Sciatic nerve (tissue), 2 donors: ENCODE results near the gene ARMC6. TPM values are rescaled to one million over a fixed set of nuclear protein-coding genes. Genes with fewer than 3 reads are reported as not detected.
"Not testable (repeated sequence)": the region's sequence is repeated elsewhere in the genome, so short reads cannot be mapped to it uniquely, and the experiment has no call there.

Experiments used
- ATAC-seq: fragments of 200-7000 bp; cut with Tn5 transposase; one replicate; pipeline ENCODE4 v1.9.1; 2020; ENCODE audit warnings: mild to moderate bottlenecking, moderate library complexity
- DNase-seq: peaks from one replicate; pipeline ENCODE4 v3.0.0-alpha.2; 2020; ENCODE audit warnings: low spot score
- intact Hi-C: fragments of 100-400 bp; cut with DNase I; formaldehyde crosslinking; loops from one replicate; pipeline ENCODE4 v1.14.2; 2022
- total RNA-seq: library from RNA; stranded (reverse); fragmentation: NEBNext Ultra II Directional; extraction: Animal tissue kit (Norgen Biotek cat#: 25700); gene quantifications from one replicate; pipeline ENCODE4 v1.2.1, GENCODE V29; 2021
- donor health status: DM: no; HTN: no; CAD: no.
- donor health status: DM: no; HTN: no; CAD: no.

The ARMC6 gene
- total RNA-seq, 1 donor from 2014 or later = 12.3 TPM

DNA sequence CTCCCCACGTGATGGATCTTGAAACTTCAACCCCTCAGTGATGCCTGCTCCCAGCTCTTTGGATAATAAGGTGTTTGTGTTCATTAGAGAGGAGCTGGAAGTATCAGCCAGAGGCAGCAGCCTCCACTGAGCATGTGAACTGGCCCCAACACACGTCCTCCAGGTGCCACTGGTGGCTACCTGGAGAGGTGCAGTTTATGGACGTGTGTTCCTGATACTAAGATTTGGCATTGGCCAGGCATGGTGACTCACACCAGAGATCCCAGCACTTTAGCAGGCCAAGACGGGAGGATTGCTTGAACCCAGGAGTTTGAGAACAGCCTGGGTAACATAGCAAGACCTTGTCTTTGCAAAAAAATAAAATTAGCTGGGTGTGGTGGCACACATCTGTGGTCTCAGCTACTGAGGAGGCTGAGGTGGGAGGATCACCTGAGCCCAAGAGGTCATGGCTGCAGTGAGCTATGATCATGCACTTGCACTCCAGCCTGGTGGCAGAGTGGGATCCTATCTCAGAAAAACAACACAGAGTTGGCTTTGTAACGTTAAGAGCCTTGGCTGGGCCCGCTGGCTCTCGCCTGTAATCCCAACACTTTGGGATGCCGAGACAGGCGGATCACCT, 64.8 kb downstream of the ARMC6 start:
- no peak for ATAC-seq
- DNase-seq = no peak
- intact Hi-C loops = no loop called here

DNA sequence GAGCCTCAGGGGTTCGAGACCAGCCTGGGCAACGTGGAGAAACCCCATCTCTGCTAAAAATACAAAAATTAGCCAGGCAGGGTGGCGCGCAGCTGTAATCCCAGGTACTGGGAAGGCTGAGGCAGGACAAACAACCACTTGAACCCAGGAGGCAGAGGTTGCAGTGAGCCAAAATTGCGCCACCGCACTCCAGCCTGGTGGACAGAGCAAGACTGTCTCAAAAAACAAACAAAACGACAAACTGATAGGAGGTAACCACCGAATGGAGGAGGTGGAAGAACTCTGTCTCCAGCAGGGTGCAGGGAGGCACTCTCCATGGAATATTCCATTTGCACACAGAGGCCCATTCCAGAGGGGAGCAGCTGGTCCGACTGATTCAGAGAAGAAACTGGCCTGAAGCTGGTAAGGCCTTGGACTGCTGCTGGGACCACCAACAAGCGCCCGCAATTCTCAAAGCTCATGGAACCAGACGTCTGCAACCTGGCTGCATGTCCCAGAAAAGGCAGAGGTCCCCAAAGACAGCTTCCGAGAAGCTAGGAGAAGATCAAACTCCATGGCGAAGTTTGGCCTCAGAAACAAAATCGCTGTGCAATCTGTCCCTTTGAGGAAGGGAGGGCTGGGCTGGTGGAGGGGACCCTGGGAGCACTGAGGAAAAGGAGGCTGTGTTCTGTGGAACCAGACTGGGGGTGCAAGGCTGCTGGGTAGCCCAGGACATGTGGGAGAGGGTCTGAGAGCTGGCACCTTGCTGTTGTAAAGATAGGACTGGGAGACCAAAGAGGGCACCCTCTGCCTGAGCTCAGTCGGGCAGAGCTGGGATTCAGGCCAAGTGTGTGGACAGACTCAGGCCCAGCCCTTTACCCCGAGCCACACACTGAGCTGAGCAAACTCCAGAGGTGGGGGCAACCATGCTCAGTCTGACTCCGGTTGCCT, 65.6 kb downstream of the ARMC6 start:
- intact Hi-C loops = no loop called here
- ATAC-seq (peak; percentile 49), DNase-seq (no peak)

DNA sequence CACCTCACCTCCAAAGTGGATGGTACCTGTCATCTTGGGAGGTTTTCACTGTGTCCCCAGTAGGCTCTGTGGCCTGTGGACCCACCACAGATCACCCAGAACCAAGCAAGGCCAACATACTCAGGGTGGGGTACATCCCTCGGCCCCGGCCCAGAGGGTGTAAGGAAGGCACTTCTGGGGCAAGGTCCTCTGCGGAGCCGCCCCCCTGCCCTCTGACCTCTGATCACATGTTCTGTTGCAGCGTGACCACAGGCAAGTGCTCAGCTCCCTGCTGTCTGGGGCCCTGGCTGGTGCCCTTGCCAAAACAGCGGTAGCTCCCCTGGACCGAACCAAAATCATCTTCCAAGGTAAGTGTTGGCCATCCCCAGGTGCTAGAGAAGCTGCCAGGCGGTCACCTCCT, 68.1 kb downstream of the ARMC6 start:
- ATAC-seq = no peak
- intact Hi-C loops = no loop called here
- DNase-seq = no peak

DNA sequence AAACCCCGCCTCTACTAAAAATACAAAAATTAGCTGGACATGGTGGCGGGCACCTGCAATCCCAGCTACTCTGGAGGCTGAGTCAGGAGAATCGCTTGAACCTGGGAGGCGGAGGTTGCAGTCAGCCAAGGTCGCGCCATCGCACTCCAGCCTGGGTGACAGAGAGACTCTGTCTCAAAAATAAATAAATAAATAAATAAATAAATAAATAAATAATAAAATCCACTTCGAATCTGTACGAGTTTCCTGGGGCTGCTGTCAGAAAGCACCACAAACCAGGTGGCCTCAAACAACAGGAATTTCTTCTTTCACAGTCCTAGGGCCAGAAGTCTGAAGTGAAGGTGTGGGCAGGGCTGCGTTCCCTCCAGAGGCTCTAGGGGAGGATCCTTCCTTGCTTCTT, 69.2 kb downstream of the ARMC6 start:
- intact Hi-C loops, ATAC-seq, DNase-seq: not testable (repeated sequence)

DNA sequence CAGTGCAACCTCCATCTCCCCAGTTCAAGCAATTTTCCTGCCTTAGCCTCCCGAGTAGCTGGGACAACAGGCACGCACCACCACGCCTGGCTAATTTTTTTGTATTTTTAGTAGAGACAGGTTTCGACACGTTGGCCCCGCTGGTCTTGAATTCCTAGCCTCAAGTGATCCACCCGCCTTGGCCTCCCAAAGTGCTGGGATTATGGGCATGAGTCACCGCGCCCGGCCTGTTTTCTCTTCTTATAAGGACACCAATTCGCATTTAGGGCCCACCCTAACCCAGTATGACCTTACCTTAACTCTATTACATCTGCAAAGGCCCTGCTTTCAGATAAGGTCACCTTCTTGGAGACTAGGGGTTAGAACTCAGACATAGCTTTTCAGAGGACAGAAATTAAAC, 69.8 kb downstream of the ARMC6 start:
- intact Hi-C loops = no loop called here
- ATAC-seq (no peak), DNase-seq (no peak)

DNA sequence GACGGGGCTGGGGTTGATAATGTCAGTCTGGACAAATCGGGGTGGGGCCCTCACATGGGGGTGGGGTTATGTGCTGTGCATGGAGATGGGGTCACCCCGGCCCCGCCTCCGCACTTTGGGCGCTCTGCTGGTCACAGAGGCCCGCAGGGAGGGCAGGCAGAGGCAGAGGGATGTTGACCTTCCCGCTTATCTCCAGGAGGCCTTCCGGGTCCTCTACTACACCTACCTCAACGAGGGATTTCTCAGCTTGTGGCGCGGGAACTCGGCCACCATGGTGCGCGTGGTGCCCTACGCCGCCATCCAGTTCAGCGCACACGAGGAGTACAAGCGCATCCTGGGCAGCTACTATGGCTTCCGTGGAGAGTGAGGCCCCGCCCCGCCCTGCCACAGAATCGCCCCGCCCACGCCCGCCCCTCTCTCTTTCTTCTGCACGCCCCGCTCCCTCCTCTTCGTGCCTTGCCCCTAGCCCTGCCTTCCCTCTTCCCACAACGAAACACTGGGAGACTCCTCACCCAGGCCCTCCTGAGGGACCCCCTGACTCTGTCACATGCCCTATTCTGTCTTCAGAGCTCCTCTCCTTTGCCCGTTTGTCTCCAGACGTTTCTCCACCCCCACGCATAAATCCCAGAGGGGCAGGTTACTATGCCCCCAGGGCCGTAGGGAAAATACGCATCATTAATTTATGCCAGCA, 72.1 kb downstream of the ARMC6 start:
- ATAC-seq = peak; percentile 90
- peak; percentile 81 for DNase-seq
- intact Hi-C loops = no loop called here

DNA sequence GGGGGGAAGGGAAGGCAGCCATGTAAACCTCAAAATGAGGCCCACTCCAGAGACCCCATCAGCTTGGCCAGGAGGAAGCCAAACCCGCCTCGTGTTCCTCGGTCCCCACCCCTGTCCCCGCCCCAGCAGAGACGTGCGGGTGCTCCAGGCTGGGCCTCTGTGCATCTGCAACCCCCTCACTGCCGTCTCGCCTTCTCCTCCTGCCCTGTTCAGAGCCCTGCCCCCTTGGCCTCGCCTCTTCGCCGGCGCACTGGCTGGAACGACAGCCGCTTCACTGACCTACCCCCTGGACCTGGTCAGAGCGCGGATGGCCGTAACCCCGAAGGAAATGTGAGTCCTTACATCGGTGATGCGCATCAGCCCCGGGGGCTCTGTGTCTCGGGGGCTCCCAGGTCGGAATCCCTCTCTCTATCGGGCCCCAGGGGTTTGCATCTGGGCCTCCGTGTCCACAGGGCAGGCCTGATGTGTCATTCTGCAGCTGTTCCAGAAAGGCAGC, 72.7 kb downstream of the ARMC6 start:
- peak; percentile 56 for ATAC-seq

DNA sequence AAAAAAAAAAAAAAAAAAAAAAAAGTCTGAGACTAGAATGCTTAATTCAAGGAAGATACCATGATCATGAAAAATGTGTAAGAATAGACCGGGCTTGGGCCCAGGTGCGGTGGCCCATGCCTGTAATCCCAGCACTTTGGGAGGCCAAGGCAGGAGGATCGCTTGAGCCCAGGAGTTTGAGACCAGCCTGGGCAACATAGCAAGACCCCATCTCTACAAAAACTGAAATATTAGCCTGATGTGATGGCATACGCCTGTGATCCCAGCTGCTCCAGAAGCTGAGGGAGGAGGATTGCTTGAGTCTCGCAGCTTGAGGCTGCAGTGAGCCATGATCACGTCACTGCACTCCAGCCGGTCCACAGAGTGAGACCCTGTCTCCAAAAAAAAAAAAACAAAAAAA, 73.5 kb downstream of the ARMC6 start:
- DNase-seq, ATAC-seq, intact Hi-C loops: not testable (repeated sequence)

More for the DNA sequence above, 72.7 kb downstream of the ARMC6 start:
- DNase-seq = no peak
- intact Hi-C loops = no loop called here

DNA sequence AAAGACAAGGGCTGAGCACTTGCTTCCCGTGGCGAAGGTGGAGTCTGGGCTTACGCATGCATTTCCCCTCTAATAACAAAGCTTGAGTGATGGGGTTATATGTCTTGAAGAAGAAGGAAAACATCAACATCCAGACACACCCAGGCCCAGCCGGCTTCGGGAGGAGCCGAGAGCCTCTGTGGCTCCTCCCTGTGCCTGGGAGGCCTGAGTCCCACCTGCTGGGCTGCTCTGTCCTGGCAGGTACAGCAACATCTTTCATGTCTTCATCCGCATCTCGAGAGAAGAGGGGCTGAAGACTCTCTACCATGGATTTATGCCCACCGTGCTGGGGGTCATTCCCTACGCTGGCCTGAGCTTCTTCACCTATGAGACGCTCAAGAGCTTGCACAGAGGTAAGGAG, 74.3 kb downstream of the ARMC6 start:
- intact Hi-C loops = no loop called here
- DNase-seq = no peak
- no peak for ATAC-seq

Other genes starting within 250 kb of the ARMC6 start
- gene COMP, start 242.3 kb upstream of the ARMC6 start, total RNA-seq = 7.6 TPM
- gene UPF1, start 201.6 kb upstream of the ARMC6 start, total RNA-seq = 57.8 TPM
- 19.7 TPM for gene CERS1, start 137.4 kb upstream of the ARMC6 start, total RNA-seq
- gene COPE, start 114.2 kb upstream of the ARMC6 start, total RNA-seq = 104 TPM
- gene DDX49, start 113.9 kb upstream of the ARMC6 start, total RNA-seq = 24.0 TPM
- gene HOMER3, start 92.4 kb upstream of the ARMC6 start, total RNA-seq = 23.1 TPM
- gene SUGP2, start 86 bp upstream of the ARMC6 start, total RNA-seq = 87.7 TPM
- gene SLC25A42, start 30.4 kb downstream of the ARMC6 start, total RNA-seq = 14.8 TPM
- gene TMEM161A, start 104.9 kb downstream of the ARMC6 start, total RNA-seq = 20.7 TPM
- 4.7 TPM for gene MEF2B, start 136.7 kb downstream of the ARMC6 start, total RNA-seq
- gene BORCS8, start 158.5 kb downstream of the ARMC6 start, total RNA-seq = 28.6 TPM
- gene RFXANK, start 158.7 kb downstream of the ARMC6 start, total RNA-seq = 58.2 TPM
- 9.2 TPM for gene NR2C2AP, start 169.8 kb downstream of the ARMC6 start, total RNA-seq
- not detected for gene NCAN, start 178.4 kb downstream of the ARMC6 start, total RNA-seq
- 0.71 TPM for gene TM6SF2, start 239.7 kb downstream of the ARMC6 start, total RNA-seq